Neural progenitor cell (in vitro differentiated cells): Measurements from ENCODE around the gene LINGO3.

Source experiments
- EZH2 ChIP-seq: fragments of 200-600 bp; sonication (generic); IDR thresholded peaks from 2 replicates; pipeline ENCODE4 v1.6.1; 2017; ENCODE audit warnings: antibody characterized with exemption, mild to moderate bottlenecking, moderate library complexity
- TF ChIP-seq, protein P1 (sequence below): fragments of 200-600 bp; sonication (generic); IDR thresholded peaks from 2 replicates; pipeline ENCODE4 v1.5.1; 2017; ENCODE audit warnings: antibody characterized with exemption, mild to moderate bottlenecking

- TF ChIP-seq, protein P1, sequence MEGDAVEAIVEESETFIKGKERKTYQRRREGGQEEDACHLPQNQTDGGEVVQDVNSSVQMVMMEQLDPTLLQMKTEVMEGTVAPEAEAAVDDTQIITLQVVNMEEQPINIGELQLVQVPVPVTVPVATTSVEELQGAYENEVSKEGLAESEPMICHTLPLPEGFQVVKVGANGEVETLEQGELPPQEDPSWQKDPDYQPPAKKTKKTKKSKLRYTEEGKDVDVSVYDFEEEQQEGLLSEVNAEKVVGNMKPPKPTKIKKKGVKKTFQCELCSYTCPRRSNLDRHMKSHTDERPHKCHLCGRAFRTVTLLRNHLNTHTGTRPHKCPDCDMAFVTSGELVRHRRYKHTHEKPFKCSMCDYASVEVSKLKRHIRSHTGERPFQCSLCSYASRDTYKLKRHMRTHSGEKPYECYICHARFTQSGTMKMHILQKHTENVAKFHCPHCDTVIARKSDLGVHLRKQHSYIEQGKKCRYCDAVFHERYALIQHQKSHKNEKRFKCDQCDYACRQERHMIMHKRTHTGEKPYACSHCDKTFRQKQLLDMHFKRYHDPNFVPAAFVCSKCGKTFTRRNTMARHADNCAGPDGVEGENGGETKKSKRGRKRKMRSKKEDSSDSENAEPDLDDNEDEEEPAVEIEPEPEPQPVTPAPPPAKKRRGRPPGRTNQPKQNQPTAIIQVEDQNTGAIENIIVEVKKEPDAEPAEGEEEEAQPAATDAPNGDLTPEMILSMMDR, result no peak
- no peak for TF ChIP-seq EZH2
Measured at GRCh38 chr19:2340496-2341243, 32.7 kb upstream of the LINGO3 start.
